ENCODE results near the gene DNAH1.

The DNAH1 gene

GRCh38 chr3:52384019-52384761 lies 68.1 kb downstream of the DNAH1 start:
- peaks cover 2% of the 10 kb centered on the region for H3K4me1 ChIP-seq (ENCODE audit: control insufficient read depth, insufficient read depth, low read depth, low read length)
- no peaks in the 10 kb centered on the region for H3K9me3 ChIP-seq (ENCODE audit: control insufficient read depth, low read length)
- no peak overlapping the region for H2AK5ac ChIP-seq (ENCODE audit: low read length, severe bottlenecking)
- H3K18ac ChIP-seq (ENCODE audit: low read depth in 1 of 2, low read length in 2 of 2) = no peak overlapping the region
- WGBS = 87% methylated on average over 9 of the region's 9 CpGs
- H3K27me3 ChIP-seq (ENCODE audit: control insufficient read depth in 1 of 2, insufficient read depth in 1 of 2, low read length in 2 of 2) = peaks cover 11 to 14% of the 10 kb centered on the region in 2 experiments
- no peaks in the 10 kb centered on the region for H3K36me3 ChIP-seq (ENCODE audit: control insufficient read depth in 1 of 2, insufficient read depth in 2 of 2, low read depth in 1 of 2, low read length in 2 of 2)
- no peak overlapping the region for H3K27ac ChIP-seq (ENCODE audit: low read length, poor library complexity, severe bottlenecking)
- H4K91ac ChIP-seq (ENCODE audit: low read length) = no peak overlapping the region
- H2BK120ac ChIP-seq (ENCODE audit: low read depth, low read length) = no peak overlapping the region
- H3K4me3 ChIP-seq (ENCODE audit: insufficient read depth in 1 of 2, low read depth in 1 of 2, low read length in 2 of 2) = no peak overlapping the region
- DNase-seq = no peak
- H4K8ac ChIP-seq (ENCODE audit: low read length) = no peak overlapping the region
- no peak overlapping the region for H3K23ac ChIP-seq (ENCODE audit: low read length in 2 of 2)
- H2BK15ac ChIP-seq (ENCODE audit: low read depth, poor library complexity, severe bottlenecking) = no peak overlapping the region
- H2BK12ac ChIP-seq (ENCODE audit: low read length in 2 of 2) = no peak overlapping the region
- H3K4ac ChIP-seq (ENCODE audit: low read depth in 1 of 2, low read length in 2 of 2) = no peak overlapping the region
- no peaks in the 10 kb centered on the region for H3K79me1 ChIP-seq (replicated peaks; ENCODE audit: low read length, poor library complexity, severe bottlenecking)
- H2AFZ ChIP-seq (ENCODE audit: low read depth, low read length) = no peak overlapping the region
- no peak overlapping the region for H2BK5ac ChIP-seq (ENCODE audit: low read depth, low read length, poor library complexity, severe bottlenecking)
- H3K4me2 ChIP-seq (ENCODE audit: low read length, poor library complexity, severe bottlenecking) = no peak overlapping the region
- H3K14ac ChIP-seq (ENCODE audit: low read length in 2 of 2) = no peak overlapping the region
- no peak overlapping the region for H3K9ac ChIP-seq (ENCODE audit: low read length)

- no peak overlapping the region for H3K4me2 ChIP-seq (ENCODE audit: low read length, poor library complexity, severe bottlenecking)
- no peak overlapping the region for H4K91ac ChIP-seq (ENCODE audit: low read length)
- peaks cover 2% of the 10 kb centered on the region for H3K4me1 ChIP-seq (ENCODE audit: control insufficient read depth, insufficient read depth, low read depth, low read length)
- no peak overlapping the region for H3K27ac ChIP-seq (ENCODE audit: low read length, poor library complexity, severe bottlenecking)
- H3K9ac ChIP-seq (ENCODE audit: low read length) = no peak overlapping the region
- H3K79me1 ChIP-seq (replicated peaks; ENCODE audit: low read length, poor library complexity, severe bottlenecking) = no peaks in the 10 kb centered on the region
- DNase-seq = peak; percentile 39
- no peak overlapping the region for H2BK12ac ChIP-seq (ENCODE audit: low read length in 2 of 2)
- H2BK15ac ChIP-seq (ENCODE audit: low read depth, poor library complexity, severe bottlenecking) = no peak overlapping the region
- 37% methylated on average over 10 of the region's 10 CpGs for WGBS
- no peaks in the 10 kb centered on the region for H3K36me3 ChIP-seq (ENCODE audit: control insufficient read depth in 1 of 2, insufficient read depth in 2 of 2, low read depth in 1 of 2, low read length in 2 of 2)
- no peak overlapping the region for H2AK5ac ChIP-seq (ENCODE audit: low read length, severe bottlenecking)
- H3K4ac ChIP-seq (ENCODE audit: low read depth in 1 of 2, low read length in 2 of 2) = no peak overlapping the region
- no peak overlapping the region for H4K8ac ChIP-seq (ENCODE audit: low read length)
- H2AFZ ChIP-seq (ENCODE audit: low read depth, low read length) = no peak overlapping the region
- H3K18ac ChIP-seq (ENCODE audit: low read depth in 1 of 2, low read length in 2 of 2) = no peak overlapping the region
- H3K4me3 ChIP-seq (ENCODE audit: insufficient read depth in 1 of 2, low read depth in 1 of 2, low read length in 2 of 2) = no peak overlapping the region
- no peak overlapping the region for H2BK120ac ChIP-seq (ENCODE audit: low read depth, low read length)
- H2BK5ac ChIP-seq (ENCODE audit: low read depth, low read length, poor library complexity, severe bottlenecking) = no peak overlapping the region
- H3K23ac ChIP-seq (ENCODE audit: low read length in 2 of 2) = peak overlapping the region in 1 of 2 experiments; percentile 60
- no peaks in the 10 kb centered on the region for H3K9me3 ChIP-seq (ENCODE audit: control insufficient read depth, low read length)
- H3K27me3 ChIP-seq (ENCODE audit: control insufficient read depth in 1 of 2, insufficient read depth in 1 of 2, low read length in 2 of 2) = peaks cover 7 to 11% of the 10 kb centered on the region in 2 experiments
- H3K14ac ChIP-seq (ENCODE audit: low read length in 2 of 2) = no peak overlapping the region
These were observed 69.0 kb downstream of the DNAH1 start for GRCh38 chr3:52385157-52385556.

- H2BK15ac ChIP-seq (ENCODE audit: low read depth, poor library complexity, severe bottlenecking) = no peak overlapping the region
- no peak overlapping the region for H3K9ac ChIP-seq (ENCODE audit: low read length)
- no peak overlapping the region for H4K8ac ChIP-seq (ENCODE audit: low read length)
- no peak overlapping the region for H2BK12ac ChIP-seq (ENCODE audit: low read length in 2 of 2)
- peaks cover 6 to 7% of the 10 kb centered on the region in 2 experiments for H3K27me3 ChIP-seq (ENCODE audit: control insufficient read depth in 1 of 2, insufficient read depth in 1 of 2, low read length in 2 of 2)
- H3K23ac ChIP-seq (ENCODE audit: low read length in 2 of 2) = no peak overlapping the region
- peaks cover 2% of the 10 kb centered on the region for H3K4me1 ChIP-seq (ENCODE audit: control insufficient read depth, insufficient read depth, low read depth, low read length)
- H3K27ac ChIP-seq (ENCODE audit: low read length, poor library complexity, severe bottlenecking) = no peak overlapping the region
- no peak overlapping the region for H2AFZ ChIP-seq (ENCODE audit: low read depth, low read length)
- H3K36me3 ChIP-seq (ENCODE audit: control insufficient read depth in 1 of 2, insufficient read depth in 2 of 2, low read depth in 1 of 2, low read length in 2 of 2) = peaks cover 0 to 17% of the 10 kb centered on the region in 2 experiments
- H3K79me1 ChIP-seq (replicated peaks; ENCODE audit: low read length, poor library complexity, severe bottlenecking) = no peaks in the 10 kb centered on the region
- no peak overlapping the region for H4K91ac ChIP-seq (ENCODE audit: low read length)
- H3K18ac ChIP-seq (ENCODE audit: low read depth in 1 of 2, low read length in 2 of 2) = no peak overlapping the region
- no peak for DNase-seq
- H3K4ac ChIP-seq (ENCODE audit: low read depth in 1 of 2, low read length in 2 of 2) = no peak overlapping the region
- WGBS = 76% methylated on average over 2 of the region's 2 CpGs
- H2AK5ac ChIP-seq (ENCODE audit: low read length, severe bottlenecking) = no peak overlapping the region
- H3K14ac ChIP-seq (ENCODE audit: low read length in 2 of 2) = no peak overlapping the region
- H3K9me3 ChIP-seq (ENCODE audit: control insufficient read depth, low read length) = no peaks in the 10 kb centered on the region
- H2BK120ac ChIP-seq (ENCODE audit: low read depth, low read length) = no peak overlapping the region
- no peak overlapping the region for H3K4me2 ChIP-seq (ENCODE audit: low read length, poor library complexity, severe bottlenecking)
- H2BK5ac ChIP-seq (ENCODE audit: low read depth, low read length, poor library complexity, severe bottlenecking) = no peak overlapping the region
- no peak overlapping the region for H3K4me3 ChIP-seq (ENCODE audit: insufficient read depth in 1 of 2, low read depth in 1 of 2, low read length in 2 of 2)
These were observed 71.4 kb downstream of the DNAH1 start for GRCh38 chr3:52387481-52387880.

- H3K79me1 ChIP-seq (replicated peaks; ENCODE audit: low read length, poor library complexity, severe bottlenecking) = no peaks in the 10 kb centered on the region
- no peak overlapping the region for H3K4ac ChIP-seq (ENCODE audit: low read depth in 1 of 2, low read length in 2 of 2)
- H3K4me2 ChIP-seq (ENCODE audit: low read length, poor library complexity, severe bottlenecking) = no peak overlapping the region
- H2BK12ac ChIP-seq (ENCODE audit: low read length in 2 of 2) = no peak overlapping the region
- no peak overlapping the region for H4K8ac ChIP-seq (ENCODE audit: low read length)
- H2BK5ac ChIP-seq (ENCODE audit: low read depth, low read length, poor library complexity, severe bottlenecking) = no peak overlapping the region
- H3K36me3 ChIP-seq (ENCODE audit: control insufficient read depth in 1 of 2, insufficient read depth in 2 of 2, low read depth in 1 of 2, low read length in 2 of 2) = peaks cover 0 to 25% of the 10 kb centered on the region in 2 experiments
- WGBS = 71% methylated on average over 18 of the region's 18 CpGs
- H2BK15ac ChIP-seq (ENCODE audit: low read depth, poor library complexity, severe bottlenecking) = no peak overlapping the region
- no peak overlapping the region for H3K18ac ChIP-seq (ENCODE audit: low read depth in 1 of 2, low read length in 2 of 2)
- H3K4me1 ChIP-seq (ENCODE audit: control insufficient read depth, insufficient read depth, low read depth, low read length) = peaks cover 2% of the 10 kb centered on the region
- H2AK5ac ChIP-seq (ENCODE audit: low read length, severe bottlenecking) = no peak overlapping the region
- H4K91ac ChIP-seq (ENCODE audit: low read length) = no peak overlapping the region
- H2AFZ ChIP-seq (ENCODE audit: low read depth, low read length) = no peak overlapping the region
- peaks cover under 1 to 7% of the 10 kb centered on the region in 2 experiments for H3K27me3 ChIP-seq (ENCODE audit: control insufficient read depth in 1 of 2, insufficient read depth in 1 of 2, low read length in 2 of 2)
- no peak overlapping the region for H3K9ac ChIP-seq (ENCODE audit: low read length)
- H3K14ac ChIP-seq (ENCODE audit: low read length in 2 of 2) = no peak overlapping the region
- H2BK120ac ChIP-seq (ENCODE audit: low read depth, low read length) = no peak overlapping the region
- no peak overlapping the region for H3K27ac ChIP-seq (ENCODE audit: low read length, poor library complexity, severe bottlenecking)
- H3K4me3 ChIP-seq (ENCODE audit: insufficient read depth in 1 of 2, low read depth in 1 of 2, low read length in 2 of 2) = no peak overlapping the region
- H3K9me3 ChIP-seq (ENCODE audit: control insufficient read depth, low read length) = no peaks in the 10 kb centered on the region
- no peak overlapping the region for H3K23ac ChIP-seq (ENCODE audit: low read length in 2 of 2)
- no peak for DNase-seq
These were observed 72.3 kb downstream of the DNAH1 start for GRCh38 chr3:52388348-52388821.

Measured in mesenchymal stem cell (in vitro differentiated cells and primary cell).